ENCODE data around the gene MAP3K14. TPM values are rescaled to one million over a fixed set of nuclear protein-coding genes. Genes with fewer than 3 reads are reported as not detected.

MAP3K14 gene
- total and polyA plus RNA-seq, 2 of the 4 experiments (the other 2 are of a cell fraction), result 4.1 to 21.7 TPM

DNA sequence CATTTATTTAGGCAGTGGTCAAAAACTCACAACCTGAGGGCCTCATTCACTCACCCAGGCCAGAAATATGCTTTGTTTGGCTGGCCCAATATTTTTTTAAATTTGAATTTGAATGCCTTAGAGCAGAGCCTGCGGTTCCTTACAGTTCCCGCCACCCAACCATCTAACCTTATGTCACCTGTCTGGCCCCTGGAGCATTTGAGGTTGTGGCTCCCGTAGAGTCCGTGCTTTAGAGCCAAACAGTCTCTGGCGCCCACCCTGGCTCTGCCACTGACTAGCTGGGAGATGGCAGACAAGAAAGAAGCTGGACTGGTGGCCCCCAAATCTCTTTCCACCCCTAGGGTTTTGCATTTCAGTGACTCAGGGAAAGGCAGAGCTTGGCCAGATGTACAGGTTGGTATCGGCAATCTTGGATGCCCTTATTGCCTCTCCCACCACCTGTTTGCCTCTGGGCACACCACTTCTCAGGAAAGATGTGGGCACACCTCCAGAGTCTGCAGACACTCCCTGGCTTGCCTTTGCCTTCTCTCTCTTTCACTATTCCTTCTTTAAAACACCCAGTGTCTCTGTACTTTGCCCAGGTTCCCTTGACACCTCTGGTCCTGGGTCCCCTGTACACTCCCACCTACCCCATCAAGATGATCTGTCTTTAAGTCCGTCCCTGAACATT is 1.9 kb upstream of the MAP3K14 start:
- in situ Hi-C loops (cut with MboI; ENCODE audit: low sequenced_read_pairs) (no loop called here), intact Hi-C loops (cut with micrococcal nuclease) (loop anchor here (5.0 kb wide), 1 partner anchor 101 kb away; no protein-coding TSS in a partner anchor)

More for the DNA sequence above, 1.9 kb upstream of the MAP3K14 start:
- dilution Hi-C loops (cut with HindIII; ENCODE audit: low sequenced_read_pairs, unreplicated experiment), result no loop called here
- H2AK5ac ChIP-seq (ENCODE audit: low read depth, low read length), result peak overlapping the region; percentile 78
- peak overlapping the region; percentile 27 to 90; a peak in 3 of 4 replicates for H4K8ac ChIP-seq (ENCODE audit: low read depth in 2 of 2, low read length in 2 of 2)
- H3K23ac ChIP-seq (ENCODE audit: low read depth, low read length), result peak overlapping the region; percentile 78; the same call in 1 of the 2 replicates
- H2AFZ ChIP-seq (replicated peaks; ENCODE audit: low read length, poor library complexity), result no peak overlapping the region
- peak overlapping the region; percentile 22; the same call in 1 of the 2 replicates for H3K9ac ChIP-seq (ENCODE audit: low read depth, low read length)
- DNase-seq (no peak), ATAC-seq (ENCODE audit: low read depth) (no peak)
- ChIA-PET POLR2A (ENCODE audit: unreplicated experiment) (no interaction called here), CTCF (interaction anchor here (2.0 kb wide), 1 partner anchor 41 kb away, joined by 5 read pairs; no protein-coding TSS in a partner anchor)
- peak overlapping the region; percentile 88 for H2BK120ac ChIP-seq (ENCODE audit: low read depth, low read length)
- peaks cover 33% of the 10 kb centered on the region for H4K20me1 ChIP-seq (ENCODE audit: insufficient read depth, low read length)
- no peak overlapping the region for H3K4me3 ChIP-seq (ENCODE audit: insufficient read depth, low read depth, low read length)
- H4K91ac ChIP-seq (ENCODE audit: insufficient read depth, low read depth, low read length), result peak overlapping the region; percentile 67; the same call in 1 of the 2 replicates
- H4K5ac ChIP-seq (ENCODE audit: low read depth, low read length), result peak overlapping the region; percentile 19
- H3K36me3 ChIP-seq (ENCODE audit: control insufficient read depth, insufficient read depth, low read length), result no peaks in the 10 kb centered on the region
- no peak overlapping the region for H3K56ac ChIP-seq (ENCODE audit: extremely low read depth, insufficient read depth, low read length)
- peak overlapping the region; percentile 86 for H2BK15ac ChIP-seq (ENCODE audit: low read depth, low read length)
- no peak overlapping the region for H3K27ac ChIP-seq (ENCODE audit: insufficient read depth, low read length)
- H3K9me3 ChIP-seq (ENCODE audit: control insufficient read depth, insufficient read depth, low read length), result no peaks in the 10 kb centered on the region
- peak overlapping the region; percentile 47 for H2AK9ac ChIP-seq (replicated peaks; ENCODE audit: low read depth, low read length, poor library complexity)
- H2BK20ac ChIP-seq (ENCODE audit: low read depth, low read length), result peak overlapping the region; percentile 54
- peaks cover 38% of the 10 kb centered on the region for H3K4me1 ChIP-seq (ENCODE audit: control insufficient read depth, insufficient read depth, low read length)
- peaks cover 34% of the 10 kb centered on the region for H3K9me1 ChIP-seq (ENCODE audit: insufficient read depth, low read length)
- H3K18ac ChIP-seq (ENCODE audit: low read depth, low read length), result peak overlapping the region; percentile 32; the same call in 1 of the 2 replicates
- WGBS, 2 experiments (ENCODE audit: extremely low coverage in 2 of 2, insufficient read length in 1 of 2), result no CpG with 5 or more reads among the region's 7 CpGs
- peaks cover 3 to 35% of the 10 kb centered on the region in 2 experiments; a peak in 3 of 4 replicates for H3K79me1 ChIP-seq (ENCODE audit: low read depth in 1 of 2, low read length in 2 of 2)
- no peaks in the 10 kb centered on the region for H3K27me3 ChIP-seq (ENCODE audit: control insufficient read depth, insufficient read depth, low read length)
- H3K14ac ChIP-seq (replicated peaks; ENCODE audit: low read depth, low read length), result peak overlapping the region; percentile 73
- TF ChIP-seq POLR2A (IDR thresholded peaks at IDR 0.05; ENCODE audit: low read depth, low read length), result no peak
- TF ChIP-seq, protein P1, sequence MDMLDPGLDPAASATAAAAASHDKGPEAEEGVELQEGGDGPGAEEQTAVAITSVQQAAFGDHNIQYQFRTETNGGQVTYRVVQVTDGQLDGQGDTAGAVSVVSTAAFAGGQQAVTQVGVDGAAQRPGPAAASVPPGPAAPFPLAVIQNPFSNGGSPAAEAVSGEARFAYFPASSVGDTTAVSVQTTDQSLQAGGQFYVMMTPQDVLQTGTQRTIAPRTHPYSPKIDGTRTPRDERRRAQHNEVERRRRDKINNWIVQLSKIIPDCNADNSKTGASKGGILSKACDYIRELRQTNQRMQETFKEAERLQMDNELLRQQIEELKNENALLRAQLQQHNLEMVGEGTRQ (IDR thresholded peaks at IDR 0.05; ENCODE audit: low read depth, low read length), result no peak
- no peak for TF ChIP-seq NFE2L2 (IDR thresholded peaks at IDR 0.05; ENCODE audit: low read depth, low read length)
- TF ChIP-seq MAZ (IDR thresholded peaks at IDR 0.05; ENCODE audit: borderline replicate concordance, low read depth, low read length), result no peak
- TF ChIP-seq, protein P2, sequence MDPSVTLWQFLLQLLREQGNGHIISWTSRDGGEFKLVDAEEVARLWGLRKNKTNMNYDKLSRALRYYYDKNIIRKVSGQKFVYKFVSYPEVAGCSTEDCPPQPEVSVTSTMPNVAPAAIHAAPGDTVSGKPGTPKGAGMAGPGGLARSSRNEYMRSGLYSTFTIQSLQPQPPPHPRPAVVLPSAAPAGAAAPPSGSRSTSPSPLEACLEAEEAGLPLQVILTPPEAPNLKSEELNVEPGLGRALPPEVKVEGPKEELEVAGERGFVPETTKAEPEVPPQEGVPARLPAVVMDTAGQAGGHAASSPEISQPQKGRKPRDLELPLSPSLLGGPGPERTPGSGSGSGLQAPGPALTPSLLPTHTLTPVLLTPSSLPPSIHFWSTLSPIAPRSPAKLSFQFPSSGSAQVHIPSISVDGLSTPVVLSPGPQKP (IDR thresholded peaks at IDR 0.05; ENCODE audit: borderline replicate concordance, low read depth, low read length), result no peak
- no peak for TF ChIP-seq RCOR1 (IDR thresholded peaks at IDR 0.05; ENCODE audit: insufficient replicate concordance, low read length)
- TF ChIP-seq, protein P3, sequence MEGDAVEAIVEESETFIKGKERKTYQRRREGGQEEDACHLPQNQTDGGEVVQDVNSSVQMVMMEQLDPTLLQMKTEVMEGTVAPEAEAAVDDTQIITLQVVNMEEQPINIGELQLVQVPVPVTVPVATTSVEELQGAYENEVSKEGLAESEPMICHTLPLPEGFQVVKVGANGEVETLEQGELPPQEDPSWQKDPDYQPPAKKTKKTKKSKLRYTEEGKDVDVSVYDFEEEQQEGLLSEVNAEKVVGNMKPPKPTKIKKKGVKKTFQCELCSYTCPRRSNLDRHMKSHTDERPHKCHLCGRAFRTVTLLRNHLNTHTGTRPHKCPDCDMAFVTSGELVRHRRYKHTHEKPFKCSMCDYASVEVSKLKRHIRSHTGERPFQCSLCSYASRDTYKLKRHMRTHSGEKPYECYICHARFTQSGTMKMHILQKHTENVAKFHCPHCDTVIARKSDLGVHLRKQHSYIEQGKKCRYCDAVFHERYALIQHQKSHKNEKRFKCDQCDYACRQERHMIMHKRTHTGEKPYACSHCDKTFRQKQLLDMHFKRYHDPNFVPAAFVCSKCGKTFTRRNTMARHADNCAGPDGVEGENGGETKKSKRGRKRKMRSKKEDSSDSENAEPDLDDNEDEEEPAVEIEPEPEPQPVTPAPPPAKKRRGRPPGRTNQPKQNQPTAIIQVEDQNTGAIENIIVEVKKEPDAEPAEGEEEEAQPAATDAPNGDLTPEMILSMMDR (conservative IDR thresholded peaks at IDR 0.05; ENCODE audit: low read depth, low read length), result no peak
- TF ChIP-seq BHLHE40 (IDR thresholded peaks at IDR 0.05; ENCODE audit: low read depth, low read length), result no peak
- no peak for TF ChIP-seq FOS (IDR thresholded peaks at IDR 0.05; ENCODE audit: low read depth, low read length)
- no peak for TF ChIP-seq RAD21 (IDR thresholded peaks at IDR 0.05; ENCODE audit: low read length)
- TF ChIP-seq CEBPB (IDR thresholded peaks at IDR 0.05; ENCODE audit: low read depth, low read length), result no peak
- TF ChIP-seq RFX5 (IDR thresholded peaks at IDR 0.05; ENCODE audit: low read depth, low read length), result no peak
- no peak for TF ChIP-seq SMC3 (IDR thresholded peaks at IDR 0.05; ENCODE audit: low read depth, low read length)
- no peak for TF ChIP-seq MAFK (IDR thresholded peaks at IDR 0.05; ENCODE audit: low read depth, low read length)
- no peak for TF ChIP-seq MXI1 (IDR thresholded peaks at IDR 0.05; ENCODE audit: borderline replicate concordance, low read depth, low read length)
- peak overlapping the region; percentile 80 for H2BK5ac ChIP-seq (ENCODE audit: low read depth, low read length, poor library complexity, severe bottlenecking)
- H3K4me2 ChIP-seq (ENCODE audit: low read depth, low read length), result no peak overlapping the region; the same call in 1 of the 2 replicates
- no TSS peak for BruUV-seq (replicated peaks)
- H3K4ac ChIP-seq (ENCODE audit: low read depth, low read length), result peak overlapping the region; percentile 86
